ENCODE measurements around the gene ZNF469.

The ZNF469 gene

GRCh38 chr16:88429387-88430184 lies 46.8 kb downstream of the ZNF469 start:
- DNase-seq, result no peak

GRCh38 chr16:88430185-88430523 lies 47.4 kb downstream of the ZNF469 start:
- DNase-seq, result no peak

GRCh38 chr16:88430524-88431446 lies 48.0 kb downstream of the ZNF469 start:
- no peak for DNase-seq

- no peak for DNase-seq
Measured at GRCh38 chr16:88431651-88432050, 48.9 kb downstream of the ZNF469 start.

- DNase-seq, result no peak
Measured at GRCh38 chr16:88432174-88432573, 49.4 kb downstream of the ZNF469 start.

Data from NCI-H748 treated with DMSO at 0.1 percent for 48 hours (cell line).